HepG2 (cell line): ENCODE measurements around the gene GPR155. TPM values are rescaled to one million over a fixed set of nuclear protein-coding genes. Genes with fewer than 3 reads are reported as not detected.
A peak's percentile ranks its signal among the peaks of the same experiment; 100 is the strongest.

Source experiments
- CENPX ChIP-seq: sonication (generic); formaldehyde crosslinking; IDR thresholded peaks from 2 replicates; pipeline ENCODE4 v1.9.0; 2021; ENCODE audit warnings: mild to moderate bottlenecking, missing genetic modification reagents, moderate library complexity
- ELF4 ChIP-seq: sonication (generic); formaldehyde crosslinking; IDR thresholded peaks from 2 replicates; pipeline ENCODE4 v1.5.0; 2020; ENCODE audit warnings: missing genetic modification reagents, mild to moderate bottlenecking, moderate library complexity, borderline replicate concordance
- GABPA ChIP-seq, 2 experiments: IDR thresholded peaks; 2 replicates each; pipeline ENCODE4 v1.6.1; 2011 to 2016; ENCODE audit warnings: low read depth in 2 of 2, low read length in 1 of 2, missing biosample characterization in 1 of 2, missing genetic modification characterization in 1 of 2
- HOXA3 ChIP-seq: sonication (generic); formaldehyde crosslinking; IDR thresholded peaks from 2 replicates; pipeline ENCODE4 v1.5.0; 2020; ENCODE audit warnings: missing genetic modification reagents
- IRF2 ChIP-seq: IDR thresholded peaks from 2 replicates; pipeline ENCODE4 v1.6.1; 2018; ENCODE audit warnings: missing genetic modification reagents, missing compliant biosample characterization
- JDP2 ChIP-seq: sonication (generic); formaldehyde crosslinking; IDR thresholded peaks from 2 replicates; pipeline ENCODE4 v1.8.1; 2022; ENCODE audit warnings: missing genetic modification reagents, borderline replicate concordance
- KLF13 ChIP-seq: sonication (generic); formaldehyde crosslinking; IDR thresholded peaks from 2 replicates; pipeline ENCODE4 v1.4.0; 2020; ENCODE audit warnings: mild to moderate bottlenecking, missing genetic modification reagents
- KMT2B ChIP-seq: IDR thresholded peaks from 2 replicates; pipeline ENCODE4 v1.6.1; 2016; ENCODE audit warnings: missing genetic modification reagents, missing compliant biosample characterization
- MIER3 ChIP-seq: IDR thresholded peaks from 2 replicates; pipeline ENCODE4 v1.6.1; 2016; ENCODE audit warnings: missing compliant biosample characterization, borderline replicate concordance
- PHB2 ChIP-seq: fragments of 450-650 bp; IDR thresholded peaks from 2 replicates; pipeline ENCODE4 v1.6.1; 2018; ENCODE audit not compliant: partially characterized antibody
- PITX1 ChIP-seq: sonication (generic); formaldehyde crosslinking; IDR thresholded peaks from 2 replicates; pipeline ENCODE4 v1.5.1; 2020; ENCODE audit warnings: mild to moderate bottlenecking, missing genetic modification reagents
- SPEN ChIP-seq: sonication (generic); formaldehyde crosslinking; IDR thresholded peaks from 2 replicates; pipeline ENCODE4 v1.5.1; 2020; ENCODE audit warnings: low read depth, mild to moderate bottlenecking, missing genetic modification reagents
- TARDBP ChIP-seq: sonication (generic); formaldehyde crosslinking; IDR thresholded peaks from 2 replicates; pipeline ENCODE4 v1.8.0; 2022; ENCODE audit warnings: mild to moderate bottlenecking, missing genetic modification reagents
- ZNF577 ChIP-seq: sonication (generic); formaldehyde crosslinking; IDR thresholded peaks from 2 replicates; pipeline ENCODE4 v1.4.0; 2020; ENCODE audit warnings: mild to moderate bottlenecking, low read depth, missing genetic modification reagents, borderline replicate concordance
- ZNF737 ChIP-seq: sonication (generic); formaldehyde crosslinking; IDR thresholded peaks from 2 replicates; pipeline ENCODE4 v1.5.0; 2020; ENCODE audit warnings: missing genetic modification reagents, mild to moderate bottlenecking, borderline replicate concordance
- ZNF816 ChIP-seq: sonication (generic); formaldehyde crosslinking; IDR thresholded peaks from 2 replicates; pipeline ENCODE4 v1.8.0; 2022; ENCODE audit warnings: missing genetic modification reagents, mild to moderate bottlenecking, borderline replicate concordance
- polyA plus RNA-seq, 8 experiments: library from polyadenylated mRNA; depleted of rRNA in 3 of 8; stranded (reverse) in 7 of 8; unstranded in 1 of 8; fragments of >200 nt; fragmentation: Illumina TruSeq in 4 of 8; extraction: Trizol in 4 of 8; gene quantifications; 2 replicates each; pipeline versions ENCODE4 v1.2.1 to v1.2.3, GENCODE V29; 2011 to 2016; ENCODE audit warnings: low read depth in 4 of 8, missing spikeins in 1 of 8, mixed read lengths in 1 of 8; ENCODE audit not compliant: insufficient read depth in 1 of 8
- total RNA-seq, 5 experiments: library from RNA; depleted of rRNA; stranded (reverse); fragments of >200 nt; fragmentation: Illumina TruSeq; extraction: Trizol; gene quantifications; 2 replicates each; pipeline ENCODE4 v1.2.3, GENCODE V29; 2016; ENCODE audit warnings: low read depth in 1 of 5
- TF ChIP-seq, protein P1 (sequence below): sonication (generic); formaldehyde crosslinking; IDR thresholded peaks from 2 replicates; pipeline ENCODE4 v1.9.0; 2021; ENCODE audit warnings: missing genetic modification reagents, borderline replicate concordance
- TF ChIP-seq, protein P2 (sequence below): sonication (generic); formaldehyde crosslinking; IDR thresholded peaks from 2 replicates; pipeline ENCODE4 v1.5.0; 2020; ENCODE audit warnings: mild to moderate bottlenecking, missing genetic modification reagents
- TF ChIP-seq, protein P3 (sequence below): sonication (generic); formaldehyde crosslinking; IDR thresholded peaks from 2 replicates; pipeline ENCODE4 v1.5.1; 2020; ENCODE audit warnings: mild to moderate bottlenecking, moderate library complexity, missing genetic modification reagents
- TF ChIP-seq, protein P4 (sequence below): sonication (generic); formaldehyde crosslinking; IDR thresholded peaks from 2 replicates; pipeline ENCODE4 v1.8.1; 2022; ENCODE audit warnings: low read depth, mild to moderate bottlenecking, missing genetic modification reagents

GPR155 gene
- total and polyA plus RNA-seq, 2 of the 13 experiments (the other 11 are each of a cell fraction or from before 2014, with no cell fraction given): 0.15 to 0.49 TPM

DNA sequence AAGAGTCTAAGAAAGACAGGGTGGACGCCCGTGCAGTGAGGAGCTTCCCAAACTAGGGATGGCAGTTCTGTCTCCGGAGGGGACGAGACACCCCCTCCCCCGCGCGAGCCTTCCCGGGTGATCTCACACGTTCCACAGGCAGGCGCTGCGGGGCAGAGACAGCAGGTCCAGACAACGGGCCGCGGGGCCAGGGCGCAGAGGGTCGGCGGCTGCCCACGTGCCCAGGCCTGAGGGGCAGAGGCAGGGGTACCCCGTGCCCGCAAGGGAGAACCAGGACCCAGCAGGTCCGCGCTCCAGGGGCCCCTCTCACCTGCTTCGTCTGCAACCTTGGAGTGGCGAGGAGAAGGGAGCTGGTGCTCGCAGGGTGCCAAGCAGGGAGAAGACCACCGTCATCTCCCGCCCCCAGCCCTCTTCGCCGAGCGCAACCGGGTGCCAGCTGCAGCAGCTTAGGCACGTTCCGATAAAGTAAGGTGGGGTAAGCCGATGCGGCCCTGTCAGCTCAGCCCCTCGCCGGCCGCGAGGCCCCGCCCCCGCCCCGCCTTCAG, at the start of gene GPR155 (continued):
- TF ChIP-seq, protein P1, sequence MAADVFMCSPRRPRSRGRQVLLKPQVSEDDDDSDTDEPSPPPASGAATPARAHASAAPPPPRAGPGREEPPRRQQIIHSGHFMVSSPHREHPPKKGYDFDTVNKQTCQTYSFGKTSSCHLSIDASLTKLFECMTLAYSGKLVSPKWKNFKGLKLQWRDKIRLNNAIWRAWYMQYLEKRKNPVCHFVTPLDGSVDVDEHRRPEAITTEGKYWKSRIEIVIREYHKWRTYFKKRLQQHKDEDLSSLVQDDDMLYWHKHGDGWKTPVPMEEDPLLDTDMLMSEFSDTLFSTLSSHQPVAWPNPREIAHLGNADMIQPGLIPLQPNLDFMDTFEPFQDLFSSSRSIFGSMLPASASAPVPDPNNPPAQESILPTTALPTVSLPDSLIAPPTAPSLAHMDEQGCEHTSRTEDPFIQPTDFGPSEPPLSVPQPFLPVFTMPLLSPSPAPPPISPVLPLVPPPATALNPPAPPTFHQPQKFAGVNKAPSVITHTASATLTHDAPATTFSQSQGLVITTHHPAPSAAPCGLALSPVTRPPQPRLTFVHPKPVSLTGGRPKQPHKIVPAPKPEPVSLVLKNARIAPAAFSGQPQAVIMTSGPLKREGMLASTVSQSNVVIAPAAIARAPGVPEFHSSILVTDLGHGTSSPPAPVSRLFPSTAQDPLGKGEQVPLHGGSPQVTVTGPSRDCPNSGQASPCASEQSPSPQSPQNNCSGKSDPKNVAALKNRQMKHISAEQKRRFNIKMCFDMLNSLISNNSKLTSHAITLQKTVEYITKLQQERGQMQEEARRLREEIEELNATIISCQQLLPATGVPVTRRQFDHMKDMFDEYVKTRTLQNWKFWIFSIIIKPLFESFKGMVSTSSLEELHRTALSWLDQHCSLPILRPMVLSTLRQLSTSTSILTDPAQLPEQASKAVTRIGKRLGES: no peak
- TF ChIP-seq, protein P2, sequence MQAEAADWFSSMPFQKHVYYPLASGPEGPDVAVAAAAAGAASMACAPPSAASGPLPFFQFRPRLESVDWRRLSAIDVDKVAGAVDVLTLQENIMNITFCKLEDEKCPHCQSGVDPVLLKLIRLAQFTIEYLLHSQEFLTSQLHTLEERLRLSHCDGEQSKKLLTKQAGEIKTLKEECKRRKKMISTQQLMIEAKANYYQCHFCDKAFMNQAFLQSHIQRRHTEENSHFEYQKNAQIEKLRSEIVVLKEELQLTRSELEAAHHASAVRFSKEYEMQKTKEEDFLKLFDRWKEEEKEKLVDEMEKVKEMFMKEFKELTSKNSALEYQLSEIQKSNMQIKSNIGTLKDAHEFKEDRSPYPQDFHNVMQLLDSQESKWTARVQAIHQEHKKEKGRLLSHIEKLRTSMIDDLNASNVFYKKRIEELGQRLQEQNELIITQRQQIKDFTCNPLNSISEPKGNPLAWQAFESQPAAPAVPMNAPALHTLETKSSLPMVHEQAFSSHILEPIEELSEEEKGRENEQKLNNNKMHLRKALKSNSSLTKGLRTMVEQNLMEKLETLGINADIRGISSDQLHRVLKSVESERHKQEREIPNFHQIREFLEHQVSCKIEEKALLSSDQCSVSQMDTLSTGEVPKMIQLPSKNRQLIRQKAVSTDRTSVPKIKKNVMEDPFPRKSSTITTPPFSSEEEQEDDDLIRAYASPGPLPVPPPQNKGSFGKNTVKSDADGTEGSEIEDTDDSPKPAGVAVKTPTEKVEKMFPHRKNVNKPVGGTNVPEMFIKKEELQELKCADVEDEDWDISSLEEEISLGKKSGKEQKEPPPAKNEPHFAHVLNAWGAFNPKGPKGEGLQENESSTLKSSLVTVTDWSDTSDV (CRISPR knock-in tag): peak; percentile 60; the same call in 1 of the 2 replicates
- TF ChIP-seq TARDBP (CRISPR knock-in tag) (no peak), HOXA3 (no peak; the same call in 1 of the 2 replicates), ZNF577 (no peak), ZNF816 (CRISPR knock-in tag) (no peak), ZNF737 (CRISPR knock-in tag) (no peak), JDP2 (CRISPR knock-in tag) (no peak), GABPA (IDR thresholded peaks at IDR 0.05; ENCODE audit: low read depth, low read length) (no peak), GABPA (CRISPR knock-in tag; IDR thresholded peaks at IDR 0.05; ENCODE audit: low read depth) (no peak), KLF13 (CRISPR knock-in tag) (no peak; the same call in 1 of the 2 replicates), KMT2B (no peak), PITX1 (0 out of 2 replicates have a peak, but pooled peaks have one; percentile 26), SPEN (0 out of 2 replicates have a peak, but pooled peaks have one; percentile 8), ELF4 (CRISPR knock-in tag) (no peak), MIER3 (CRISPR knock-in tag) (0 out of 2 replicates have a peak, but pooled peaks have one; percentile 26), PHB2 (no peak), IRF2 (CRISPR knock-in tag) (no peak), CENPX (CRISPR knock-in tag) (no peak)
- TF ChIP-seq, protein P3, sequence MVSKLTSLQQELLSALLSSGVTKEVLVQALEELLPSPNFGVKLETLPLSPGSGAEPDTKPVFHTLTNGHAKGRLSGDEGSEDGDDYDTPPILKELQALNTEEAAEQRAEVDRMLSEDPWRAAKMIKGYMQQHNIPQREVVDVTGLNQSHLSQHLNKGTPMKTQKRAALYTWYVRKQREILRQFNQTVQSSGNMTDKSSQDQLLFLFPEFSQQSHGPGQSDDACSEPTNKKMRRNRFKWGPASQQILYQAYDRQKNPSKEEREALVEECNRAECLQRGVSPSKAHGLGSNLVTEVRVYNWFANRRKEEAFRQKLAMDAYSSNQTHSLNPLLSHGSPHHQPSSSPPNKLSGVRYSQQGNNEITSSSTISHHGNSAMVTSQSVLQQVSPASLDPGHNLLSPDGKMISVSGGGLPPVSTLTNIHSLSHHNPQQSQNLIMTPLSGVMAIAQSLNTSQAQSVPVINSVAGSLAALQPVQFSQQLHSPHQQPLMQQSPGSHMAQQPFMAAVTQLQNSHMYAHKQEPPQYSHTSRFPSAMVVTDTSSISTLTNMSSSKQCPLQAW (CRISPR knock-in tag): no peak
- TF ChIP-seq, protein P4, sequence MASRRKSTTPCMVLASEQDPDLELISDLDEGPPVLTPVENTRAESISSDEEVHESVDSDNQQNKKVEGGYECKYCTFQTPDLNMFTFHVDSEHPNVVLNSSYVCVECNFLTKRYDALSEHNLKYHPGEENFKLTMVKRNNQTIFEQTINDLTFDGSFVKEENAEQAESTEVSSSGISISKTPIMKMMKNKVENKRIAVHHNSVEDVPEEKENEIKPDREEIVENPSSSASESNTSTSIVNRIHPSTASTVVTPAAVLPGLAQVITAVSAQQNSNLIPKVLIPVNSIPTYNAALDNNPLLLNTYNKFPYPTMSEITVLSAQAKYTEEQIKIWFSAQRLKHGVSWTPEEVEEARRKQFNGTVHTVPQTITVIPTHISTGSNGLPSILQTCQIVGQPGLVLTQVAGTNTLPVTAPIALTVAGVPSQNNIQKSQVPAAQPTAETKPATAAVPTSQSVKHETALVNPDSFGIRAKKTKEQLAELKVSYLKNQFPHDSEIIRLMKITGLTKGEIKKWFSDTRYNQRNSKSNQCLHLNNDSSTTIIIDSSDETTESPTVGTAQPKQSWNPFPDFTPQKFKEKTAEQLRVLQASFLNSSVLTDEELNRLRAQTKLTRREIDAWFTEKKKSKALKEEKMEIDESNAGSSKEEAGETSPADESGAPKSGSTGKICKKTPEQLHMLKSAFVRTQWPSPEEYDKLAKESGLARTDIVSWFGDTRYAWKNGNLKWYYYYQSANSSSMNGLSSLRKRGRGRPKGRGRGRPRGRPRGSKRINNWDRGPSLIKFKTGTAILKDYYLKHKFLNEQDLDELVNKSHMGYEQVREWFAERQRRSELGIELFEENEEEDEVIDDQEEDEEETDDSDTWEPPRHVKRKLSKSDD (CRISPR knock-in tag): no peak
